Peyer's patch (tissue), 4 donors: ENCODE measurements around the gene DQX1.

Experiments used
- CTCF ChIP-seq, 6 experiments: fragments of 450-650 bp in 4 of 6; fragments of 200-600 bp in 2 of 6; sonication (generic) in 1 of 6; IDR thresholded peaks; one replicate each; pipeline ENCODE4 v1.5.1; 2017 to 2019; ENCODE audit warnings: antibody characterized with exemption in 6 of 6, mild to moderate bottlenecking in 3 of 6, moderate library complexity in 1 of 6
- POLR2A ChIP-seq, 2 donors: fragments of 450-650 bp; IDR thresholded peaks; one replicate each; pipeline ENCODE4 v1.5.1; 2017; ENCODE audit warnings: antibody characterized with exemption in 2 of 2, mild to moderate bottlenecking in 2 of 2, moderate library complexity in 2 of 2

- no peak for TF ChIP-seq CTCF (IDR thresholded peaks at IDR 0.05)
- TF ChIP-seq POLR2A (IDR thresholded peaks at IDR 0.05) = no peak
Measured at GRCh38 chr2:74534411-74534810, 8.4 kb upstream of the DQX1 start.
